Upper lobe of left lung (tissue), 4 donors: ENCODE data around the gene PTGES3L.

ENCODE experiments used
- POLR2A ChIP-seq, 4 donors: fragments of 450-650 bp; IDR thresholded peaks; one replicate each; pipeline ENCODE4 v1.5.1; 2016 to 2017; ENCODE audit warnings: antibody characterized with exemption in 4 of 4, mild to moderate bottlenecking in 2 of 4
- POLR2AphosphoS5 ChIP-seq, 2 donors: sonication (generic); formaldehyde crosslinking; IDR thresholded peaks; one replicate each; pipeline ENCODE4 v1.5.1; 2017; ENCODE audit warnings: antibody characterized with exemption in 2 of 2
- TF ChIP-seq, protein P1 (sequence below), 6 experiments: fragments of 450-650 bp in 4 of 6; fragments of 200-600 bp in 2 of 6; sonication (generic) in 2 of 6; IDR thresholded peaks; one replicate each; pipeline ENCODE4 v1.5.1; 2016 to 2019; ENCODE audit warnings: antibody characterized with exemption in 6 of 6

DNA sequence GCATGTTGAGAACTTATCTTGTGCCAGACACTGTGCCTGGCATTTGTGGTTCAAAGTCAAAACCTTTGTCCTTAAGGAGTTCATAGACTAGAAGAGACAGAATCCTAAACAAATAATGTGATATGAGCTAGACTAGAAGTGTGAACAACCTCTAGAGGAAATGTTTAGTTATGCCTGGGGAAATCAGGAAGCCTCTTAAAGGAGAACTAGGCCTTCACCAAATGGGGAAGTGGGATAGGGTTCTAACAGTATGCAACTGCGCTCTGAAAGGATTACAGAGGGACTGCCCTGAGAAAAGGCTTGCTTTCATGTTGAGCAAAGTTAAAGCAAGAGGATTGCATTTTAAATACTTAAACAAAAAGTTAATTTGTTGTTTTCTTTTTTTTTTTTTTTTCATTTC lies 5.3 kb upstream of the PTGES3L start:
- TF ChIP-seq, protein P1, sequence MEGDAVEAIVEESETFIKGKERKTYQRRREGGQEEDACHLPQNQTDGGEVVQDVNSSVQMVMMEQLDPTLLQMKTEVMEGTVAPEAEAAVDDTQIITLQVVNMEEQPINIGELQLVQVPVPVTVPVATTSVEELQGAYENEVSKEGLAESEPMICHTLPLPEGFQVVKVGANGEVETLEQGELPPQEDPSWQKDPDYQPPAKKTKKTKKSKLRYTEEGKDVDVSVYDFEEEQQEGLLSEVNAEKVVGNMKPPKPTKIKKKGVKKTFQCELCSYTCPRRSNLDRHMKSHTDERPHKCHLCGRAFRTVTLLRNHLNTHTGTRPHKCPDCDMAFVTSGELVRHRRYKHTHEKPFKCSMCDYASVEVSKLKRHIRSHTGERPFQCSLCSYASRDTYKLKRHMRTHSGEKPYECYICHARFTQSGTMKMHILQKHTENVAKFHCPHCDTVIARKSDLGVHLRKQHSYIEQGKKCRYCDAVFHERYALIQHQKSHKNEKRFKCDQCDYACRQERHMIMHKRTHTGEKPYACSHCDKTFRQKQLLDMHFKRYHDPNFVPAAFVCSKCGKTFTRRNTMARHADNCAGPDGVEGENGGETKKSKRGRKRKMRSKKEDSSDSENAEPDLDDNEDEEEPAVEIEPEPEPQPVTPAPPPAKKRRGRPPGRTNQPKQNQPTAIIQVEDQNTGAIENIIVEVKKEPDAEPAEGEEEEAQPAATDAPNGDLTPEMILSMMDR (IDR thresholded peaks at IDR 0.05), result no peak
- TF ChIP-seq POLR2AphosphoS5 (IDR thresholded peaks at IDR 0.05) (no peak), POLR2A (IDR thresholded peaks at IDR 0.05) (no peak)
